NK-92 (cell line): ENCODE results near the gene CHCT1.
"Not testable (repeated sequence)": the region's sequence is repeated elsewhere in the genome, so short reads cannot be mapped to it uniquely, and the experiment has no call there.

Experiments used
- DNase-seq: peaks from one replicate; lab custom pipeline; 2025; ENCODE audit not compliant: unreplicated experiment; lab: John Stamatoyannopoulos, UW

Gene CHCT1

GRCh38 chr17:60422162-60422665 lies at the start of gene CHCT1:
CHCT1 (plus strand) TSS chr17:60422489; CDS start chr17:60422593, 104 bp downstream.
- no peak for DNase-seq

GRCh38 chr17:60372790-60373483 lies 49.4 kb upstream of the CHCT1 start:
- DNase-seq, result no peak

- not testable (repeated sequence) for DNase-seq
Measured at GRCh38 chr17:60378187-60378586, 44.1 kb upstream of the CHCT1 start.

- not testable (repeated sequence) for DNase-seq
Measured at GRCh38 chr17:60379461-60379860, 42.8 kb upstream of the CHCT1 start.

GRCh38 chr17:60381958-60382357 lies 40.3 kb upstream of the CHCT1 start:
- DNase-seq, result no peak

GRCh38 chr17:60383379-60383778 lies 38.9 kb upstream of the CHCT1 start:
- DNase-seq, result no peak

- not testable (repeated sequence) for DNase-seq
Measured at GRCh38 chr17:60384921-60385320, 37.4 kb upstream of the CHCT1 start.

GRCh38 chr17:60386147-60387058 lies 35.9 kb upstream of the CHCT1 start:
- no peak for DNase-seq

- DNase-seq, result no peak
Measured at GRCh38 chr17:60387666-60388065, 34.6 kb upstream of the CHCT1 start.

GRCh38 chr17:60388742-60389141 lies 33.5 kb upstream of the CHCT1 start:
- no peak for DNase-seq

GRCh38 chr17:60390186-60390585 lies 32.1 kb upstream of the CHCT1 start:
- DNase-seq, result no peak

- no peak for DNase-seq
Measured at GRCh38 chr17:60390925-60391470, 31.3 kb upstream of the CHCT1 start.

- no peak for DNase-seq
Measured at GRCh38 chr17:60391471-60392041, 30.7 kb upstream of the CHCT1 start.

GRCh38 chr17:60392042-60392844 lies 30.0 kb upstream of the CHCT1 start, which contains the start of gene USP32:
USP32 (minus strand) TSS chr17:60392133; CDS start chr17:60391939, 194 bp downstream.
- DNase-seq, result peak; percentile 83

GRCh38 chr17:60392845-60393702 lies 29.2 kb upstream of the CHCT1 start:
- no peak for DNase-seq

GRCh38 chr17:60393840-60394723 lies 28.2 kb upstream of the CHCT1 start:
- DNase-seq, result no peak

- DNase-seq, result no peak
Measured at GRCh38 chr17:60395508-60396065, 26.7 kb upstream of the CHCT1 start.

GRCh38 chr17:60396412-60396811 lies 25.9 kb upstream of the CHCT1 start:
- DNase-seq, result no peak
